Heart left ventricle (tissue), 16 donors: ENCODE results near the gene SPAG4. TPM values are rescaled to one million over a fixed set of nuclear protein-coding genes. Genes with fewer than 3 reads are reported as not detected.

ENCODE experiments used
- ATAC-seq, 4 donors: fragments of 200-7000 bp; cut with Tn5 transposase; one replicate each; pipeline ENCODE4 v1.9.1; 2020 to 2022; ENCODE audit warnings: moderate library complexity in 4 of 4, mild to moderate bottlenecking in 3 of 4, moderate number of reproducible peaks in 1 of 4
- DNase-seq, 5 donors: peaks; one replicate each; pipeline ENCODE4 v3.0.0-alpha.2; 2020
- H3K27ac ChIP-seq, 12 donors: fragments of 200-600 bp; sonication (generic) in 4 of 12; one replicate each; pipeline versions ENCODE4 v1.5.0 to v1.8.0; 2016 to 2022; ENCODE audit warnings: mild to moderate bottlenecking in 2 of 12
- H3K27me3 ChIP-seq, 9 donors: fragments of 200-600 bp; sonication (generic) in 2 of 9; one replicate each; pipeline versions ENCODE4 v1.5.1 to v1.8.0; 2016 to 2022; ENCODE audit warnings: mild to moderate bottlenecking in 3 of 9
- H3K36me3 ChIP-seq, 9 donors: fragments of 200-600 bp; sonication (generic) in 2 of 9; one replicate each; pipeline versions ENCODE4 v1.5.0 to v1.8.0; 2018 to 2022; ENCODE audit warnings: mild to moderate bottlenecking in 2 of 9
- H3K4me1 ChIP-seq, 12 donors: fragments of 200-600 bp; sonication (generic) in 4 of 12; one replicate each; pipeline versions ENCODE4 v1.5.0 to v1.8.0; 2016 to 2022; ENCODE audit warnings: mild to moderate bottlenecking in 3 of 12
- H3K4me3 ChIP-seq, 12 donors: fragments of 200-600 bp; sonication (generic) in 4 of 12; one replicate each; pipeline versions ENCODE4 v1.5.0 to v1.8.0; 2017 to 2022; ENCODE audit warnings: mild to moderate bottlenecking in 9 of 12, moderate library complexity in 4 of 12
- H3K9me3 ChIP-seq, 12 donors: fragments of 200-600 bp; sonication (generic) in 4 of 12; one replicate each; pipeline versions ENCODE4 v1.5.0 to v1.8.0; 2016 to 2022; ENCODE audit warnings: mild to moderate bottlenecking in 1 of 12
- CTCF ChIP-seq, 12 donors: fragments of 200-600 bp; sonication (generic) in 4 of 12; IDR thresholded peaks; one replicate each; pipeline versions ENCODE4 v1.5.0 to v1.8.0; 2018 to 2022; ENCODE audit warnings: antibody characterized with exemption in 12 of 12, mild to moderate bottlenecking in 5 of 12
- POLR2A ChIP-seq, 2 donors: fragments of 450-650 bp; IDR thresholded peaks; one replicate each; pipeline ENCODE4 v1.6.1; 2017; ENCODE audit warnings: antibody characterized with exemption in 2 of 2, mild to moderate bottlenecking in 2 of 2, moderate library complexity in 2 of 2
- WGBS, 4 donors: extraction: QIAGEN DNeasy Blood & Tissue Kit in 2 of 4; methylation state at CpG; one replicate each; pipeline versions ENCODE4 v1.1.5 to v1.1.7; 2013 to 2018; 5-methylcytosine and 5-hydroxymethylcytosine counted together
- intact Hi-C, 10 donors: fragments of 100-400 bp; cut with DNase I; formaldehyde crosslinking; loops; one replicate each; pipeline versions ENCODE4 v1.11.1 to v1.14.2; 2022
- polyA plus RNA-seq, 2 donors: library from polyadenylated mRNA; stranded (reverse); fragments of 200-250 nt; gene quantifications; one replicate each; pipeline ENCODE4 v1.2.3, GENCODE V29; 2013
- total RNA-seq, 9 donors: library from RNA; depleted of rRNA in 2 of 9; stranded (reverse); fragments of >200 nt in 2 of 9; fragmentation: NEBNext Ultra II Directional in 3 of 9; extraction: Animal tissue kit (Norgen Biotek cat#: 25700) in 3 of 9; gene quantifications; one replicate each; pipeline versions ENCODE4 v1.1.0 to v1.2.4, GENCODE V29; 2016 to 2023
- donor health status: ischemic (EF 13 %, LVEDD 7.1; RV severe dilation, severe dysfunction).
- donor health status: healthy with polysubstance abuse.
- donor health status: DM: no; HTN: yes; CAD: no.
- donor health status: DM: no; HTN: no; CAD: no.
- donor health status: ischemic (EF 25% LVEDD 6.9; RV normal size, moderate dysfunction).
- donor health status: ischemic (EF 25% LVEDD 5.7; RV mildly dilated, moderate dysfunction).
- donor health status: healthy.
- donor health status: DM: yes; HTN: yes; CAD: no.
- donor health status: ischemic (EF 35%, LVEDD 5.7; RV mildly dilated, moderate dysfunction).
- donor health status: nonischemic (EF 11% LVEDD 7.7; RV severe dilation, severe dysfunction).
- donor health status: DM: yes; HTN: yes; CAD: no.
- donor health status: PGD.
- donor health status: ischemic (EF 29% LVEDD 5.4; RV normal size, mild dysfunction).
- donor health status: nonischemic (EF 23%, LVEDD 6.1; RV moderate dilation, normal function).

SPAG4 gene
- total and polyA plus RNA-seq, 11 donors = 1.1 to 6.9 (median 4.5) TPM

DNA sequence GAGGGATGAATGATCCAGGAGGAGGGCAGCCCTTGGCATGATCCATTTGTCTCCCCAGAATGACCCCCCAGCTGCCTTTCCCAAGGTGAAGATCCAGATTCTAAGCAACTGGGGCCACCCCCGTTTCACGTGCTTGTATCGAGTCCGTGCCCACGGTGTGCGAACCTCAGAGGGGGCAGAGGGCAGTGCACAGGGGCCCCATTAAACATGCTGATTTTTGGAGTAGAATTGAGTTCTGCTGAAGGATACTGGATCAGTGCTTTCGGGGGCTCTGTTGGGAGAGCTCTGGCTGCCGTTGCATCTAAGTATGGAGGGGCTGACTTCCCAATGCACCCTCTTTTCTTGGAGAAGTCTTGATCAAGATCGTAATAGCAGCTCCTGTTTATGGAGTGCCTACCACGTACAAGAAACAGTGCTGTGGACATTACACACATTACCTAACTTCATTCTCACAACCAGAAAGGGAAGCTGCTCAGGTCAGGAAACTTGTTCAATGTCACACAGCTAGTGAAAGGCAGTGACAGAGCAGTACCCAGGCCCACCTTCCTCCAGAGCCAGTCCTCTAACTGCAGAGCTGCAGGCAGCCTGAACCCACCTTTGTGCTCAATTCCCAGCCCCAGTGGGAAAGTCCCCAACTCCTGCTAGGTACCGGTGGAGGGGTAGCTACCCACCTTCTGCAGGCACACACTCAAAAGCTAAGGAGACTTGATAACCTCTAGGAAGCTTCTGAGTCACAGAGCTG lies 5.4 kb downstream of the SPAG4 start:
- intact Hi-C loops = no loop called here
- Histone ChIP-seq H3K27me3 (no peaks in the 10 kb centered on the region), H3K9me3 (no peaks in the 10 kb centered on the region), H3K27ac (no peak overlapping the region), H3K4me1 (peaks cover 3 to 36% (median 25%) of the 10 kb centered on the region in 12 donors), H3K36me3 (peaks cover 0 to 31% (median 21%) of the 10 kb centered on the region in 9 donors), H3K4me3 (no peak overlapping the region)
- 94 to 97% (median 96%) methylated on average over 11 of the region's 11 CpGs for WGBS, 4 donors
- ATAC-seq = no peak
- TF ChIP-seq POLR2A (IDR thresholded peaks at IDR 0.05) = no peak
- TF ChIP-seq CTCF (IDR thresholded peaks at IDR 0.05) = no peak
- DNase-seq = no peak

DNA sequence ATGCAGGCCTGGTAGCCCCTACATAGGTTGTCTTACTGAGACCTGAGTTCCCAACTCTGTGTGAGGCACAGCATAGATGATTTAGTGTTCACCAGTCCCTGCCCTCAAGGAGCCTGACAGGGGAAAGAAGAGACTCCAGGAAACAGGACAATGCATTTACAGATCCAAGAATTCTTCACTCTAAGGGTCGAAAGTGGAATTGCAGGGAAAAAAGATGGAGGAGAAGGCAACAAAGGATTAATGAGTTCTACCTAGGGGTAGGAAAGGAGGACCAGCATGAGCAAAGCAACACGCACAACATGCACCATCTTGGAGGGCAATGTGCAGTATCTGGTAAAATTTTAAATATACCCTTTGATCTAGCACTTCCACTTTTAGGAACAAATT lies 5.9 kb downstream of the SPAG4 start:
- peaks cover 3 to 35% (median 24%) of the 10 kb centered on the region in 12 donors for H3K4me1 ChIP-seq
- no peak overlapping the region for H3K27ac ChIP-seq
- 90 to 95% (median 93%) methylated on average over 2 of the region's 2 CpGs for WGBS, 4 donors
- ATAC-seq = no peak
- H3K9me3 ChIP-seq = no peaks in the 10 kb centered on the region
- H3K4me3 ChIP-seq = no peak overlapping the region
- no peak for DNase-seq
- no peaks in the 10 kb centered on the region for H3K27me3 ChIP-seq
- TF ChIP-seq POLR2A (IDR thresholded peaks at IDR 0.05) (no peak), CTCF (IDR thresholded peaks at IDR 0.05) (no peak)
- peaks cover 0 to 36% (median 27%) of the 10 kb centered on the region in 9 donors for H3K36me3 ChIP-seq
- intact Hi-C loops = no loop called here

GRCh38 chr20:35625584-35626385 lies 10.2 kb downstream of the SPAG4 start:
- H3K4me1 ChIP-seq = no peaks in the 10 kb centered on the region
- H3K36me3 ChIP-seq = peaks cover 0 to 79% (median 68%) of the 10 kb centered on the region in 9 donors
- no peak overlapping the region for H3K27ac ChIP-seq
- WGBS, 4 donors = 87 to 97% (median 91%) methylated on average over 6 of the region's 6 CpGs
- ATAC-seq (no peak), DNase-seq (no peak)
- intact Hi-C loops = no loop called here
- H3K4me3 ChIP-seq = no peak overlapping the region
- no peaks in the 10 kb centered on the region for H3K9me3 ChIP-seq
- H3K27me3 ChIP-seq = no peaks in the 10 kb centered on the region
- TF ChIP-seq POLR2A (IDR thresholded peaks at IDR 0.05) = no peak
- TF ChIP-seq CTCF (IDR thresholded peaks at IDR 0.05) = no peak

DNA sequence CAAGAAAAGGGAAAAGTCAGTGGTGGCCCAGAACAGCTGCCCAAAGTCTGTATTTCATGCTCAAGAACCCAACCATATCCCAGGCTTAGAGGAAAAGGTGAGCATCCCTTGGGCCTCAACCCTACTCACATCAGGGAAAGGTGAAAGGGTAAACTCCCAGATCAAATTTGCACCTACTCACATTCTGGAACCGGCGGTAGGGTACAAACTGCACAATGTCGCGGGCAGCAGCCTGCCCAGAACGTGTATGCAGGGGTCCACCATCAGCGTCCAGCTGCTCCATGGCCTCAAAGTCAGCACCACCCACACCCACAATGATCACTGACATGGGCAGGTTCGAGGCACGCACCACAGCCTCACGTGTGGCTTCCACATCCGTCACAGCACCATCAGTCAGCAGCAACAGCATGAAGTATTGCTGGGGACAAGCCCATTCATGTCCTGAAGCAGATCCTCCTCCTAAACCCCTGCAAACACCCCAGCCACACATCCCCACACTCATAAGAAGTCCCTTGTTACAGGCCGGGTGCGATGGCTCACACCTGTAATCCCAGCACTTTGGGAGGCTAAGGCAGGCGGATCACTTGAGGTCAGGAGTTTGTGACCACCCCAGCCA lies 10.9 kb downstream of the SPAG4 start:
- Histone ChIP-seq H3K36me3 (peaks cover 0 to 86% (median 73%) of the 10 kb centered on the region in 9 donors), H3K9me3 (no peaks in the 10 kb centered on the region), H3K4me1 (no peaks in the 10 kb centered on the region), H3K4me3 (no peak overlapping the region), H3K27me3 (no peaks in the 10 kb centered on the region), H3K27ac (no peak overlapping the region)
- TF ChIP-seq POLR2A (IDR thresholded peaks at IDR 0.05) (no peak), CTCF (IDR thresholded peaks at IDR 0.05) (no peak)
- intact Hi-C loops = no loop called here
- WGBS, 4 donors = 91 to 94% (median 92%) methylated on average over 13 of the region's 13 CpGs
- ATAC-seq (no peak), DNase-seq (no peak)
